ENCODE results near the gene VMAC.

- TF ChIP-seq, protein P1, sequence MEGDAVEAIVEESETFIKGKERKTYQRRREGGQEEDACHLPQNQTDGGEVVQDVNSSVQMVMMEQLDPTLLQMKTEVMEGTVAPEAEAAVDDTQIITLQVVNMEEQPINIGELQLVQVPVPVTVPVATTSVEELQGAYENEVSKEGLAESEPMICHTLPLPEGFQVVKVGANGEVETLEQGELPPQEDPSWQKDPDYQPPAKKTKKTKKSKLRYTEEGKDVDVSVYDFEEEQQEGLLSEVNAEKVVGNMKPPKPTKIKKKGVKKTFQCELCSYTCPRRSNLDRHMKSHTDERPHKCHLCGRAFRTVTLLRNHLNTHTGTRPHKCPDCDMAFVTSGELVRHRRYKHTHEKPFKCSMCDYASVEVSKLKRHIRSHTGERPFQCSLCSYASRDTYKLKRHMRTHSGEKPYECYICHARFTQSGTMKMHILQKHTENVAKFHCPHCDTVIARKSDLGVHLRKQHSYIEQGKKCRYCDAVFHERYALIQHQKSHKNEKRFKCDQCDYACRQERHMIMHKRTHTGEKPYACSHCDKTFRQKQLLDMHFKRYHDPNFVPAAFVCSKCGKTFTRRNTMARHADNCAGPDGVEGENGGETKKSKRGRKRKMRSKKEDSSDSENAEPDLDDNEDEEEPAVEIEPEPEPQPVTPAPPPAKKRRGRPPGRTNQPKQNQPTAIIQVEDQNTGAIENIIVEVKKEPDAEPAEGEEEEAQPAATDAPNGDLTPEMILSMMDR (conservative IDR thresholded peaks at IDR 0.05) = no peak
- no peak for TF ChIP-seq EZH2 (IDR thresholded peaks at IDR 0.05; ENCODE audit: low read depth)
Observed at GRCh38 chr19:5910638-5910907, 5.9 kb downstream of the VMAC start.
